Mucosa of gallbladder (tissue), 1 donor: Measurements from ENCODE around the gene ARHGAP27. TPM values are rescaled to one million over a fixed set of nuclear protein-coding genes. Genes with fewer than 3 reads are reported as not detected.

ENCODE experiments used
- DNase-seq: peaks from one replicate; pipeline ENCODE4 v3.0.0-alpha.2; 2020; ENCODE audit warnings: low spot score
- total RNA-seq: library from RNA; stranded (reverse); gene quantifications from one replicate; pipeline ENCODE4 v1.2.1, GENCODE V29; 2021
- donor health status: DM: no; HTN: no; CAD: no.

ARHGAP27 gene
- total RNA-seq, 1 donor from 2014 or later, result 98.1 TPM

DNA sequence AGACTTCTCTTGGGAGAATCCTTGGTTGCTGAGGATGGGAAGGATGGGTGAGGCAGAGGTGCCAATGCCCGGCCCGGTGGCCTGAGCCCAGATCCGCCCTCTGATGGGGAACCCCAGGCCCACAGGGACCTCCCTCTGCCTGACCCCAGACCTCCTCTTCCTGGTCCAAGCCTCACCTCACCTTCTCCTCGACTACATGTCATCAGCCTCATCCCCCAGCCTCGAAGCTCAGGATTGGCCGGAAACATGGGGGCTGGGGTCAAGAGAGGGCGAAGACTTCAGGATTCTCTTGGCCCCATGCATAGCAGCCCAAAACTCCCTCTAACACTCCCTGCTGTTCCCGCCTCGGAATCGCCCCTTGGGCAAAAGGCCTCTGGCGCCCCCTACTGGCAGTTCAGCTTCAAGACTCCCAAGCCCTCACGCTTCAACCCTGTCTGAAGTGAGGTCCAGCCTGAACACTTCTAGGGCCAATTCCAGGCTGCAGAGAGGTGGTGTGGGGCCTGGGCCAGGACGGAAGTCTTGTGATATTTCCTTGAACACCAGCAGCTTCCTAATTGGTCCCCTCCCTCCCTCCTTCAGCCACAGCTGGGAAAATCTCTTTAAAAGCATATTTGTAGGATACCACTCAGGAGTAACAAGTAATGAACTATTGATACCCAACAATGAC lies 47.2 kb downstream of the ARHGAP27 start:
- DNase-seq, result peak; percentile 88

DNA sequence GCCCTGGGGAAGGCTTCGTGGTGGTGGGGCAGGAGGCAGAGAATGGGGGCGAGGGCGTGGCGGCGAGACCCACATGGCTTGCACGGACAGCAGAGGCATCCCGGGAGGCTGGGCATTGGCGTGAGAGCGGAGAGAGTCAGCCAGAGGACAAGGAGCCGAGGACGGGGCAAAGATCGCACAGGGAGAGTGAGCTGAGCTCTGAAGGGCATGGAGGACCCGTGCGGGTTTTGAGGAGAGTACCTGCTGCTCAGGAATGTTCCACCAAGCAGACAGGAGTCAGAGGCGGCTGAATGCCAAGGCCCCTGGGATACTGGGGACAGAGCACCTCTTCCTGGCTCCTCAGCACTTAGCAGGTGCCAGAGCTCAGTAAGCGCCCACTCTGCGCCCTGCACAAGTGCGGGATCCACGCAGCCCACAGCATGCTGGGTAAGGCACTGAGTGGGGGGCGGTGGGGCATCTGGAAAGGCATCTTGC lies 47.8 kb downstream of the ARHGAP27 start:
- no peak for DNase-seq

DNA sequence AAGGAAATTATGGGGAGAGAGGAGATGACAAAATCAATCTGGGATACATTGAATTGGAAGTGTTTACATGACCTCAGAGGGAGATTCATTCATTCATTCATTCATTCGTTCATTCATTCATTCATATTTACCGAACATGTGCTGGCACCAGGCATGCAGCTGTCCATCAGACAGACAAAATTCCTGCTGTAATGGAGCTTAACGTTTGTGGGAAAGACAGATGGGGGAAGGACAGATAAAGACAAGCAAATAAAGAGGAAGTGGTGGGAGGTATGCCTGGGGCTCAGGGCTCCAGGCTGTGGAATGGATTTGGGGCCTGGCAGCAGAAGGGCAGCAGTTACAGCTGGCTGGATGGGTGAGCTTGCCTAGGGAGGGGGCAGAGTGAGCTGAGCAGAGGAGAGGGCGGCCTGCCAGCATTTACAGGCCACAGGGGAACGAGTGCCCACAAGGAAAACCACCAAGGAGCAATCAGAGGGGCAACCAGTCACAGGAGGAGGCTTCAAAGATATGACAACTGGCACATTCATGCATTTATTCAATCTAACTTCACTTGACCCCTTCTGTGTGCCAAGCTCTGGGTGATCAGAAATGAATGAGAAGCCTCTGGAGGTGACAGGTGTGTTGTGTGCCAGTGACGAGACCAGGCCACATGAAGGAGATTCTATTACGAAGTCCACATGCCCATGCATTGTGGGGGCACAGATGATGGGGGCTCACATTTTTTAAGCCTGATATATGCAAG lies 48.5 kb downstream of the ARHGAP27 start:
- no peak for DNase-seq

DNA sequence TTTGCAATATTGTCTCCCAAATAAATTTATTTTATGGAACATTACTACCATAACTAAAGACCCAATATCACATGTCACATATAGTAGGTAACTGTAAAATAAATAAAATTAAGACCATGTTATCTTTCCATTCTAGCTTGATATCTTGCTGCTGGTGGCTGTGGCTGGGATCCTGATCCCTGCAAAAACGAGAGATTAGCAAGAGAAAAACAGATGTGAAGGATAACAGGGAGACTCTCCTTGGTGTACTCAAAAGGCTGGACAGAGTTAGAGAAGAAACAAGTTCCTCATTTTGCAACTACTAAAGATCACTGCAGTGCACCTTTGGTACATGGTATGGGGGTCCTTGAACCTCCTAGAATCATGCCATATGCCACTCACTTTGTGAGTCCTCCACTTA lies 49.7 kb downstream of the ARHGAP27 start:
- DNase-seq, result no peak

DNA sequence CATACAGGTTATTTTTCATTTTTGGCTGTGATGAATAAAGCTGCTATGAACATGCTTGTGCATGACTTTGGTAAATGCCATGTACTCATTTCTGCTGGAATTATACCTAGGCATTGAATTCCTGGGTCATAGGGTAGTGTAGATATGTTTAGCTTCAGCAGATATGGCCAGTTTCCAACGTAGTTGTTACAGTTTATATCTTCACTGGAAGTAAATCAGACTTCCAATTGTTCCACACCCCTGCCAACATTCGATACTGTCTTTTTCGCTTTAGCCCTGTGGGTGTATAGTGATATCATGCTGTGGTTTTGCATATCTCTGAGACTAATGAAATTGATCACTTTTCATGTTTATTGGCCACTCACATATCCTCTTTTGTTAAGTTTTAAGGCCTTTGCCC lies 50.4 kb downstream of the ARHGAP27 start:
- no peak for DNase-seq

DNA sequence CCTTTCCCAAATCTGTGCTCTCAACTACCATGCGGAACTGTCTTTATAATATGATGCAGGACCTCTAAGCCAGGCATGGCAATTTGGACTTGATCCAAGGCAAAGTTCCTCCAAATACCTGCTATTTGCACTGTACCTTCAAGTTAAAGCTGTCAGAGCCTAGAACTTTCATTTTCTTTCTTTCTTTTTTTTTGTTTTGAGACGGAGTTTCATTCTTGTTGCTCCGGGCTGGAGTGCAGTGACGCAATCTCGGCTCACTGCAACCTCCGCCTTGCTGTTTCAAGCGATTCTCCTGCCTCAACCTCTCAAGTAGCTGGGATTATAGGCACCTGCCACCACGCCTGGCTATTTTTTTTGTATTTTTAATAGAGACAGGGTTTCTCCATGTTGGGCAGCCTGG lies 51.7 kb downstream of the ARHGAP27 start:
- DNase-seq, result no peak

DNA sequence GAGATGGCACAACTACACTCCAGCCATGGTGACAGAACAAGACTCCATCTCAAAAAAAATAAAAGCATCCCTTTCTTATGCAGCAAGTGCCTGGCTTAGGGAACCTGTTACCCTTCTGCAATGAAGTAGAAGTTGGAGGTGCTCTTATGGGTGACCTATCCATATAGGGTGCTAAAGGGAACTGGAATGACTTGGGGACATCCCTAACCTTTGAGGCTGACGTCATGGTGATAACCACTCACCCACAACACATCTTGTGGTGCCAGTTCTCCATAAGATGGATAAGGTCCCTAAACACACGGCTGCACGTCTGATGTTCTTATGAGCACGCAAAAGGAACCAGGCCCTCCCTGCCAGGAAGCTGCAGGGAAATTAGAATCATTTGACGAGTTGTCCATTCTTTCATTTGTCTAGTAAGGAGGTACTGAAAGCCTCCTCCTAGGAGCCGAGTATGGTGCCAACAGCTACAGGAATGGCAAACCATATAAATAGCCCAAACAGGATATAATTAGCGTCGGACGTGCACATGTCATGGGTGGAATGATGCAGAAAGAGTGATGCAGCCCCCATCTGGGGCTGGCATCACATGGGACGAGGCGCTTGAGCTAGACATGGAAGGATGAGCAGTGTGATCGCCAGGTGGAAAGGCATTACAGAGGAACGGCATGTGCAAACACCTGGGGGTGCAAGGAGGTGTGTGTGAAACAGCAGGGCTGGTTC lies 52.5 kb downstream of the ARHGAP27 start:
- no peak for DNase-seq

DNA sequence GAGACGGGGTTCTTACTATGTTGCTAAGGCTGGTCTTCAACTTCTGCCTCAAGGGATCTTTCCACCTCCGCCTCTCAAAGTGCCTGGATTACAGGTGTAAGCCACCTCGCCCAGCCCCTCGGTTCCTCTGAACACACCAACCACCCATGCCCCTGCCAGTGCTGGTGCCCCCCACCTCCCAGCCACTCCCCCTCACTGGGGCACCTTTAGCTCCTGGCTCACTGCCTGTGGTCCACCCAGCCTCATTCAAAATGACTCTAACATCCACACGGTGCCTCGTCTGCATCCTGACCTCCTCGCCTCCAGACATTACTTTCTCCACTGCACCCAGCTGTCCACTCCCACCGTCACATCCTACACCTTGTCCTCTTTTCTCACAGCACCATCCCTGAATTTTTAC lies 55.3 kb downstream of the ARHGAP27 start:
- DNase-seq, result no peak

DNA sequence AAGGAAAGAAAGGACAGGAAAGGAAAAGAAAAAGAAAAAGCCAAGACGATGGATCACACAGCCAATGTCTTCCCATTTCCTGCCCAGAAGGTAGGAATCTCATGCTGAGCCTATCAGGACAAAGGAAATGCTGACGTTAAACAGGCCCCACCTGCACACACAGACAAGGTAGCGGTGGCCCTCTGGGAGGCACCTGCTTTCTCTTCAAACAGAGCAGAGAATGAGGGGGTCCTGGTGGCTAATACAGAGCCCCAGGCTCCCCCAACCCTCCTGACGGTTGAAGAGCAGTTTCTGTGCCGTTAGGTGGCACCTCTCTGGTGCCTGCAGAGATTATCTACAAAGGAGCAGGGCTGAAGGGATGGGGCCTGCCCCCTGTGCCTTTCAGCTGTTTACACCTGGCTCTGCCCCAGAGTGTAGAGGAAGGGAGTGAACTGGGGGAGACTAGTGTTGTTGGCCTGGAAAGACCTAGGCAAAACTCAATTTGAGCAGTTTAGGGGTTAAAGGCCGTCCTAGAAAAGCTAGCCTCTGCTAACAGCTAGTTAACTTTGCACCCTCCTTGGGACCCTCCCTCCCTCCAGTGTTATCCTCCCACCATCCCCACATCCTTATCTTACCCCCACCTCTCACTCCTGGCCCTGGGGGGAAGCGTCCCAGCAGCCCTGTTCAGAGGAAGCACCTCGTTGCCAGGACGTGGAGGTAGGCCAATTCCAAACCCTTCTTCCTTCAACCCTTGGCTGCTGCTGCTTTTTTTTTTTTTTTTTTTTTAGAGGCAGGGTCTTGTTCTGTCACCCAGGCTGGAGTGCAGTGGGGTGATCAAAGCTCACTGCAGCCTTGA lies 56.3 kb downstream of the ARHGAP27 start:
- no peak for DNase-seq

DNA sequence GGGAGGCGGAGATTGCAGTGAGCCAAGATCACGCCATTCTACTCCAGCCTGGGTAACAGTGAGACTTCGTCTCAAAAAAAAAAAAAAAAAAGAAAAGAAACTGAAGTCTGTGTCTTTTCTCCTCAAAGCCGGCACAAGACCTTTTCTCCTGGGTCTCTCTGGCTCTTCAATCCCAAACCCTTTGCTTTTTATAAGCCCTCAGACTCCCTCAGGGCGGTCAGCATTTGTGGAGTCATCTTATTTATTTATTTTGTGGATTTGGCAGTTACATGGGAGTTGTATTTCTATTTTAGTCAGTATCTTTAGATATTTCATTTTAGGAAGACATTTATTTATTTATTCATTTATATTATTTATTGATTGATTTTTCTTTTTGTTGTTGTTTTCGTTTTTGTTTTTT lies 58.2 kb downstream of the ARHGAP27 start:
- no peak for DNase-seq

DNA sequence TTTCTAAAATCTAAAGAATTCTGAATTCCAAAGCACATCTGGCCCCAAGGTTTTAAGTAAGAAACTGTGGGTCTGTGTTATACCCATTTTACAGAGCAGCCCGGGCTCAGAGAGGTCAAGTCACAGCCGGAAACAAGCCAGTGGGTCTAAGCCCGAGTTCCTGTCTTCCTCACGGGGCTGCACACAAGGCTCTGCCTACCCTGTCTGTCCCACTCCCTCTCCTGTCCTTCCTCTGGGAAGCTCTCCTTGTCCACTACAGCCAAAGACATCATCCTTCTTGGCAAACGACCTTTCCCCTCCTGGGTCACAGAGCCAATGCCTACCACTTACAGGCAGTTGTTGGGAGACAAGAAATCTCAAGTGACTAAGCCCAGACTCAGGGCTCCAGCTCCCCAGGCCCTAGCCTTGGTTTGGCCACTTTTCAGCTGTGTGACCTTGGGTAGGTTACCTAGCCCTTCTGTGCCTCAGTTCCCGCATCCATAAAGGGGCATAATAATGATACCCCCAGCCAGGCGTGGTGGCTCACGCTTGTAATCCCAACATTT lies 60.3 kb downstream of the ARHGAP27 start:
- DNase-seq, result no peak

DNA sequence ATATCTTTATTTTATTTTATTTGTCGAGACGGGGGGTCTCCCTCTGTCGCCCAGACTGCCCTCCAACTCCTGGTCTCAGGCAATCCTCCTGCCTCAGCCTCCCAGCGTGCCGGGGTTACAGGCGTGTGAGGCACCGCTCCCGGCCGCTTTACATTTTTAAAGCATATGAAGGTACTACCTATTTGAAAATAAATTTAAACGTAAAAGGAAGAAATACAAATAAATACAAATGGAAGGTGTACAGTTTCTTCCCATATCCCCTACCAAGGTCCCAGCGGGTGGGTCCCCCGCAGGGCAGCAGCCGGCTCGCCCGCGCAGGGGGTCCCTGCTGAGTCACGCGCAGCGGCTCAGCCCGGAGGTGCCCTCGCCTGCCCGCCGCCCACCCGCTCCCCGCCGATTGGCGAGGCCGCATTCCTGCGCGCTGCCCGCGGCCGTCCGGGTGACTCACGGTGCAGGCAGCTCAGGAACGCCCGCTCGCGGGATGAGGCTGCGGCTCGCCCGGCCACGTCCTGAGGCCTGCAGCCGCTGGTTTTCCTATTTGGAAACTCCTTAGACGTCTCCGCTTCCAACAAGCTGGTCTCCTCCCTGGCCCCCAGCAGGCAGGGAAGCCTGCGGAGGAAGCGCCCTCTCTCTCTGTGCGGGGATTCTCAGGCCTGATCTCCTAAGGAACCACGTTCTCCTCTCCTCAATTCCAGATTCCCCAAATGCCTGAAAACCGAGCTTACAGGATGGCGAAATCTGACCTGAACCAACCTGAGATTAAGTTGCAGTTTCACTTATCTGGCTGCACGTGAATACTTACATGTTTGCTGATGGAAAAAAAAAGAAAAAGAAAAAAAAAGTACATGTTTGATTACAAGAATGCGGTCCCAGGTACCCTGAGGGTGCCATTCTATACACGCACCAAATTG lies 61.0 kb downstream of the ARHGAP27 start:
- DNase-seq, result peak; percentile 85

DNA sequence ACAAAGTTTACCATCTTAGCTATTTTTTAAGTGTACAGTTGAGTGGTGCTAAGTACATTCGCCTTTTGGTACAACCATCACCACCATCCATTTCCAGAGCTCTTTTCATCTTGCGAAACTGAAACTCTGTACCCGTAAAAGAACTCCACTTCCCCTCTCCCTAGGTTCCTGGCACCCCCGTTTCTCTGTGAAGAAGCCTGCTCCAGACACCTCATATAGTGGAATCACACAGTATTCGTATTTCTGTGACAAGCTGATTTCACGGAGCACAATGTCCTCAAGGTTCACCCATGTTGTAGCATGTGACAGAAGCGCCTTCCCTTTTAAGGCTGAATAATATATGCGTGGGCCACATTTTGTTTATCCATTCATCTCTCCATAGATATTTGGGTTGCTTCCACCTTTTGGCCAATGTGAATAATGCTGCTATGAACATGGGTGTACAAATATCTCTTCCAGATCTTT lies 61.7 kb downstream of the ARHGAP27 start:
- no peak for DNase-seq

DNA sequence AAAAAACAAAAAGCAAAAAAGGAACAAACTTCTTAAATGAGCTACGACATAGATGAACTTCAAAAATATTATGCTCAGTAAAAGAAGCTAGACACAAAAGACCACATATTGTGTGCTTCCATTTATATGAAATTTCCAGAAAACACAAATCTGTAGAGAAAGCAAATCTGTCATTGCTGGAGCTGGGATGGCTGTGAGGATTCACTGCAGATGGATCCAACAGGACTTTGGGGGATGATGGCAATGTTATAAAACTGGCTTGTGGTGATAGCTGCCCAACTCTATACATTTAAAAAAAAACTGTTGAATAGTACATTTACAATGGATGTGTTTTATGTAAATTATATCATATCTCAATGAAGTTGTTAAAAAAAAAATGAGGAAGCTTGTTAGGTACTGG lies 63.2 kb downstream of the ARHGAP27 start:
- DNase-seq, result no peak

DNA sequence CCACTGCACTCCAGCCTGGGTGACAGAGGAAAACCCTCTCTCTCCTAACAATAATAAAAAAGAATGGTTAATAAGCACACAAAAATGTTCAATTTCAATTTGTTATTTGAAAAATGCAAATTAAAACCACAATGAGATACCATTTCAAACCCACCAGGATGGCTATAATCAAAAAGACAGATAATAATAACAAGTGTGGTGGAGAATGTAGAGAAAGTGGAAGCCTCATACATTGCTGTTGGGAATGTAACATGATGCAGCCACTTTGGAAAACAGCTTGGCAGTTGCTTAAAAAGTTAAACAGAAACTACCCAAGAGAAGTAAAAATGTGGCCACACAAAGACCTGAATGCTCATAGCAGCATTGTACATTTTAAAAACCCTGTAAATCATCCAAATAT lies 64.0 kb downstream of the ARHGAP27 start:
- no peak for DNase-seq

DNA sequence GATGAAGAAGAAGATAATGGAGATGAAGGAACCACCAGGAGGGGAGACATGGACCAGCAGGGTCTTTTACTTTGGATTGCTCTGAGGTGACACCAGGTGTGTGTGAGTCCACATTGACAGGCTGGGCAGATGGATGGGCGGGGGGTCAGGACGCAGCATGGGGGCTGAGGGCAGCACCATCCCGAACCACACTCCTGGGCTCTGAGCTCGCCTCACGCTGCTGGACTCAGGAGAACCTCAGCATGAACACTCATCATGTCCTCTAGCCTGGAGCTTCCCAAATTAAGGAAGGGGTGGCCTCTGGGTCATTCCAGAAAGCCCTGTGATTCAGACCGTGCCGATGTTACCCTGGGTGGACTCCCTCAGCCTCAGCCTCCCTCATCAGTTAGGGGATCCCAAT lies 65.5 kb downstream of the ARHGAP27 start:
- DNase-seq, result no peak

DNA sequence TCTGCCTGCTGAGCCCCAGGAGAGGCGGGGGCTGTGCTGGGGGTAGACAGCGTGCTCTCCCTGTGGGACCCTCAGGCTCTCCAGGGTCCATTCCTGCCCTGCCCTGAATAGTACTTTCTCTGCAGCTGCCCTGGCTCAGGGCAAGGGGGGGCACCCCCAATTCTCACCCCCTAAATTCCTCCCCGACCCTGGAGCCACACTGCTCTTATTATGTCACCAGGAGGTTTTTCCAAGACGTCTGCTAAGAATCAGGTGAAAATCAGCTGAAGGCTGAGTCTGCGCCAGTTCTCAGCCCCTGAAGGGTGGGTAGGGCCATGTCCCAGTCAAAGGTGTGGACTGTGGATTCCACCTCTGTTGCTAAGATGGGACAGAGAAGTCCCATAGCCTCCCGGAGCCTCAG lies 66.0 kb downstream of the ARHGAP27 start:
- no peak for DNase-seq

DNA sequence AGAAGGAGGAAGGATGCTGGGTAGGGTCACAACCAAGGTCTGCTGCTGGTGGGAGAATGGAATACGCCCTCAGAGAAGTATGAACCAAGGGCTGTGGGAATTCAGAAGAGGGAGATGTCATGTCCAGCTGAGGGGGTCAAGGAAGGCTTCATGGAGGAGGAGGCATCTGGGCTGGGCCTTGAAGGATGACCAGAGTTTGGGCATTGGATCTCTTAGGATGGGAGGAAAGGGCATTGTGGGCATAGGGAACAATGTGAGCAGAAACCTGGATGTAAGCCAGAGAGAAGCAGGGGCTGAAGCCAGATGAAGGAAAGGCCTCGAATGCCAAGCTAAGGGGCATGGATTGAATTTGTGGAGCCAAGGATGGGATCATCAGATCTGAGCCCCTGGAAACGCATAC lies 66.6 kb downstream of the ARHGAP27 start:
- no peak for DNase-seq

DNA sequence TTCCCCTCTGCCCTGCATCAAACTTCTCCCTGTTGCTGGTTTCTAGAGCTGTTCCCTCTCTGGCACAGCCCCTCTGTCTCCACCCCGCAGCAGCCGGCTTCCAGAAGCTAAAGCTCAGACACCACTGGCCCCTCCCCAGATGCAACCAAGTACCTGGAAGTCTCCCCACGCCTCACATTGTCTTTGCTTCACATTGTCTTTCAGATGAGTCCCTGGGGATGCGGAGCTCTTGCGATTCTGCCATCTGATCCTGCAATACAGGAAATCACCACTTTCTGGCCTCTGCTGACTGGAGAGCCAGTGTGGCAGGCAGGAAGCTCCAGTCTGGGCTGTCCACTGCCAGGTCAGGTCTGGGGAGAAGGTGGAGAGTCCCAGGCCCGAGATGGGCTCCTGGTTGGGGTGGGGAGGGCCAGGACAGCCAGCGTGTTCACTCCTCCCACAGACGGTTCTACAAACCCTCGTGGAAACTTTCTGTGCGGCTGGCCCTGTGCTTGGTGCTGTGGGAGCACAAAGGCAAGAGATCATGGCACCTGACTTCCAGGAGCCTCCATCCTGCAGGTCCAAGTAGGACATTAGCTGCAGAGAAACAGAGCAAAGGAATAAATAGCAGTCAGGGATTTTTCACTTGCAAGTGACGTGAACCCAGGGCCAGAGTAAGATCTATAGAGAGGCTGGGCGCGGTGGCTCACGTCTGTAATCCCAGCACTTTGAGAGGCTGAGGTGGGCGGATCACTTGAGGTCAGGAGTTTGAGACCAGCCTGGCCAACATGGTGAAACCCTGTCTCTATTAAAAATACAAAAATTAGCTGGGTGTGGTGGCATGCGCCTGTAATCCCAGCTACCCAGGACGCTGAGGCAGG lies 67.9 kb downstream of the ARHGAP27 start:
- no peak for DNase-seq
